BLaER1 (cell line): Measurements from ENCODE around the gene RECK.

Source experiments
- H3K27ac ChIP-seq: shearing (Covaris generic); formaldehyde crosslinking; 2 replicates; pipeline ENCODE4 v1.8.1; 2022
- H3K27me3 ChIP-seq: shearing (Covaris generic); formaldehyde crosslinking; 2 replicates; pipeline ENCODE4 v1.8.1; 2022
- H3K36me3 ChIP-seq: shearing (Covaris generic); formaldehyde crosslinking; 2 replicates; pipeline ENCODE4 v1.8.1; 2022
- H3K4me1 ChIP-seq: shearing (Covaris generic); formaldehyde crosslinking; 2 replicates; pipeline ENCODE4 v1.8.1; 2022
- H3K4me2 ChIP-seq: shearing (Covaris generic); formaldehyde crosslinking; 2 replicates; pipeline ENCODE4 v1.8.1; 2022
- H3K4me3 ChIP-seq: shearing (Covaris generic); formaldehyde crosslinking; 2 replicates; pipeline ENCODE4 v1.8.1; 2022
- H3K9ac ChIP-seq: shearing (Covaris generic); formaldehyde crosslinking; 2 replicates; pipeline ENCODE4 v1.8.1; 2022
- H3K9me3 ChIP-seq: shearing (Covaris generic); formaldehyde crosslinking; 2 replicates; pipeline ENCODE4 v1.8.1; 2022
- H4K20me1 ChIP-seq: shearing (Covaris generic); formaldehyde crosslinking; 2 replicates; pipeline ENCODE4 v1.8.1; 2022
- Cebpa-rat ChIP-seq: shearing (Covaris generic); IDR thresholded peaks from 2 replicates; pipeline ENCODE4 v1.8.1; 2022

Gene RECK

GRCh38 chr9:36101916-36102741 is 65.4 kb downstream of the RECK start:
- Histone ChIP-seq H3K27ac (no peak overlapping the region), H3K9me3 (no peaks in the 10 kb centered on the region), H3K4me2 (no peak overlapping the region), H3K4me3 (no peak overlapping the region), H3K9ac (no peak overlapping the region), H3K4me1 (no peaks in the 10 kb centered on the region), H3K27me3 (no peaks in the 10 kb centered on the region), H3K36me3 (peaks cover 6% of the 10 kb centered on the region), H4K20me1 (no peaks in the 10 kb centered on the region)
- no peak for TF ChIP-seq Cebpa-rat

DNA sequence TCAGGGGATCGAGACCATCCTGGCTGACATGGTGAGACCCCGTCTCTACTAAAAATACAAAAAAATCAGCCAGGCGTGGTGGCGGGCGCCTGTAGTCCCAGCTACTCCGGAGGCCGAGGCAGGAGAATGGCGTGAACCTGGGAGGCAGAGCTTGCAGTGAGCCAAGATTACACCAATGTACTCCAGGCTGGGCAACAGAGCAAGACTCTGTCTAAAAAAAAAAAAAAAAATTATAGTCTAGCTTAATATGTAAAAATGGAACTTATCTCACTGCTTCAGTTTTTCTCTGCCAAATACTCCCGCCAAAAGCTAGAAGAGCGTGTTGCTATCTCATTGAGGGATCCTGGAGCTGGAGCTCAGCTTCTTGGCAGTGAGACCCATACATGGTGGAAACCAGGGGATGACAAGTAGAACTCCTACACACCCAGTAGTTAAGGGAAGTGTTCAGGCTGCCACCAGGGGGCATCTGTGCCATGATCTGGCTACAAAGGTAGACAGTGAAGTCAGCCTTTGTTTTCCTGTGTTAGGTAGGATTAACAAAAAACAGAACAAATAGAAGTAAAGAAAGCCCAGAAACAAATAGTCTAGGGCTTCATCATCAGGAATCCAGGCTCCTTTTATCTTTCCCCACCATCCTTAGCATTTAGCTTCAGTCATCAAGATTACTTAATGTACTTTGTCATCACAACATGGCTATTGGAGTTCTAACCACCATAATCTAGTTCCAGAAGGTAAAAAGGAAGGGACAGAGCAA is 66.2 kb downstream of the RECK start:
- H3K27ac ChIP-seq: no peak overlapping the region
- peaks cover 11% of the 10 kb centered on the region for H3K36me3 ChIP-seq
- no peaks in the 10 kb centered on the region for H3K9me3 ChIP-seq
- H3K4me1 ChIP-seq: no peaks in the 10 kb centered on the region
- no peak overlapping the region for H3K9ac ChIP-seq
- no peak overlapping the region for H3K4me2 ChIP-seq
- H3K4me3 ChIP-seq: no peak overlapping the region
- no peaks in the 10 kb centered on the region for H4K20me1 ChIP-seq
- H3K27me3 ChIP-seq: no peaks in the 10 kb centered on the region
- TF ChIP-seq Cebpa-rat: no peak

- Histone ChIP-seq H3K36me3 (peaks cover 59% of the 10 kb centered on the region), H3K27me3 (no peaks in the 10 kb centered on the region), H3K27ac (no peak overlapping the region), H3K9ac (no peak overlapping the region), H3K4me2 (no peak overlapping the region), H4K20me1 (no peaks in the 10 kb centered on the region), H3K4me3 (no peak overlapping the region), H3K9me3 (no peaks in the 10 kb centered on the region), H3K4me1 (no peaks in the 10 kb centered on the region)
- no peak for TF ChIP-seq Cebpa-rat
Observed at GRCh38 chr9:36109071-36109470, 72.4 kb downstream of the RECK start.

DNA sequence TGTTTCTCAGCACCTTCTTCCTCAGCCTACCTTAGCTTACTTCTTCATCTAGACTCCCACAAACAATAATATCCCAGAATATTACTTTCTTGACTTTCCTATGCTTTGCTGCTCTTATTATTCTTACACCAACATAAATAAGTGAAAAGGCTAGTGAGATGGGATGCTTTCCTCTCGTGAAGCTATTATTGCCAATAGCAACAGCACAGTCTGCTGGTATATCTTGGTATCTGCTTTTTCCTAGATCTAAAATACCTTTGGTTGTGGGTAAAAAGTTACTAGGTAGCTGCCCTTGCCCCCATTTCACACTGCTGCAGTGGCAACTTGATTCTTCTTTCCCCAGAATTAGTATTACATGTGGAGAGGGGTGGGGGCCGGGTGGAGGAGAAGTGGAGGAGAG is 73.7 kb downstream of the RECK start:
- H3K4me1 ChIP-seq: no peaks in the 10 kb centered on the region
- H3K27ac ChIP-seq: no peak overlapping the region
- H4K20me1 ChIP-seq: no peaks in the 10 kb centered on the region
- no peaks in the 10 kb centered on the region for H3K9me3 ChIP-seq
- H3K9ac ChIP-seq: no peak overlapping the region
- no peak for TF ChIP-seq Cebpa-rat
- H3K36me3 ChIP-seq: peaks cover 55% of the 10 kb centered on the region
- H3K27me3 ChIP-seq: no peaks in the 10 kb centered on the region
- no peak overlapping the region for H3K4me3 ChIP-seq
- no peak overlapping the region for H3K4me2 ChIP-seq

DNA sequence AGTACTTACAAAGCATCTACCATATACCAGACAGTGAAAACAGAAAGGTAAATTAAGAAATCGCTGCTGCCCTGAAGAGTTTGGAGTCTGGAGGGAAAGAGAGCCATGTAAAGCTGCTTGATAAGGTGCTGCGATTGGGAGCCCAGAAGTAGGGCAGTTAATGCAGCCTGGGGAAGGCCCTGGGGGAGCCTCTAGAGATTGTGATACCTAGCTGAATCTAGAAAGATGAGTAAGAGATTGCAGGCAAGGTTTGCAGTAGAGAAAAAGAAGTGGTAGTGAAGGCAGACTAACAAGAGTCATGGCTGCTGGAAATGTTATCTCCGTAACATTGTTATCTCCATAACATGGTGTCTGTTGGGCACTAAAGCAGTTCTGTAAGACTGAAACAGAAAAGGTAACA is 75.8 kb downstream of the RECK start:
- Histone ChIP-seq H3K4me2 (no peak overlapping the region), H3K9ac (no peak overlapping the region), H3K27ac (no peak overlapping the region), H3K27me3 (no peaks in the 10 kb centered on the region), H4K20me1 (no peaks in the 10 kb centered on the region), H3K36me3 (peaks cover 63% of the 10 kb centered on the region), H3K4me3 (no peak overlapping the region), H3K9me3 (no peaks in the 10 kb centered on the region), H3K4me1 (no peaks in the 10 kb centered on the region)
- no peak for TF ChIP-seq Cebpa-rat

DNA sequence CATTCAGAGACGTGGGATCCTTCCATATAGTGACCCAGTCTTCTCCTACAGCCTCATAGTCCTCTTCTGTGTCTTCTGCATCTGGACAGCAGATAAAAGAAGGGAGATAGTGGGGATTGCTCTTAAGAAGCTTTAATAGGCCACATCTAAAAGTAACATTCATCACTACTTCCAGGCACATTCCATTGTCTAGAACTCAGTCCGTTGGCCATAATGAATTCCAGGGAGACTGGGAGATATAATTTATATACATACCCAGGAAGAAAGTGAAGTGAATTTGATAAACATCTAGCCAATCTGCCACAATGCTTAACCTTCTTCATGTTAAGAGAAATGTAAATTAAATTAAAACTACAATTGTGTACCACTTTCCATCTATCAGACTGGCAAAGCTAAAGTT is 77.3 kb downstream of the RECK start:
- Histone ChIP-seq H3K36me3 (peaks cover 64% of the 10 kb centered on the region), H4K20me1 (no peaks in the 10 kb centered on the region), H3K4me1 (no peaks in the 10 kb centered on the region), H3K9ac (no peak overlapping the region), H3K27ac (no peak overlapping the region), H3K27me3 (no peaks in the 10 kb centered on the region), H3K4me2 (no peak overlapping the region), H3K4me3 (no peak overlapping the region), H3K9me3 (no peaks in the 10 kb centered on the region)
- TF ChIP-seq Cebpa-rat: no peak

GRCh38 chr9:36116593-36116992 is 79.9 kb downstream of the RECK start:
- Histone ChIP-seq H3K4me2 (no peak overlapping the region), H3K9ac (no peak overlapping the region), H3K9me3 (no peaks in the 10 kb centered on the region), H3K27me3 (no peaks in the 10 kb centered on the region), H3K27ac (no peak overlapping the region), H4K20me1 (no peaks in the 10 kb centered on the region), H3K4me3 (no peak overlapping the region), H3K4me1 (no peaks in the 10 kb centered on the region), H3K36me3 (peaks cover 51% of the 10 kb centered on the region)
- no peak for TF ChIP-seq Cebpa-rat

GRCh38 chr9:36118201-36118600 is 81.5 kb downstream of the RECK start:
- no peaks in the 10 kb centered on the region for H3K27me3 ChIP-seq
- no peaks in the 10 kb centered on the region for H3K9me3 ChIP-seq
- no peak overlapping the region for H3K4me3 ChIP-seq
- peaks cover 54% of the 10 kb centered on the region for H3K36me3 ChIP-seq
- H3K4me2 ChIP-seq: no peak overlapping the region
- no peak for TF ChIP-seq Cebpa-rat
- no peaks in the 10 kb centered on the region for H4K20me1 ChIP-seq
- H3K9ac ChIP-seq: no peak overlapping the region
- H3K4me1 ChIP-seq: no peaks in the 10 kb centered on the region
- no peak overlapping the region for H3K27ac ChIP-seq

DNA sequence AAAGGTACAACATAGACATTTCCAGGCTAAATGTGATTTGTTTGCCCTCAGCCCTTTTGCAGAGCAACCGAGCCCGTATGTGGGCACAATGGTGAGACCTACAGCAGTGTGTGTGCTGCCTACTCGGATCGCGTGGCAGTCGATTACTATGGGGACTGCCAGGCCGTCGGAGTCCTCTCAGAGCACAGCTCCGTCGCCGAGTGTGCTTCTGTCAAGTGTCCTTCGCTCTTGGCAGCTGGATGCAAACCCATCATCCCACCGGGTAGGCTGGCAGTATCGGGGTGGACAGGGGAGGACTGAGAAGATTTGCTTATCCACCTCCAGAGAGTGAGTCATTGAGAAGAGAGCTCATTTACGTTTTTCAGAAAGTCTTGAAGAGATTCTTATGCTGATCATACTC is 82.0 kb downstream of the RECK start:
- TF ChIP-seq Cebpa-rat: no peak
- no peak overlapping the region for H3K27ac ChIP-seq
- H3K4me1 ChIP-seq: no peaks in the 10 kb centered on the region
- H3K4me2 ChIP-seq: no peak overlapping the region
- H4K20me1 ChIP-seq: no peaks in the 10 kb centered on the region
- no peak overlapping the region for H3K4me3 ChIP-seq
- H3K9me3 ChIP-seq: no peaks in the 10 kb centered on the region
- H3K36me3 ChIP-seq: peaks cover 57% of the 10 kb centered on the region
- no peak overlapping the region for H3K9ac ChIP-seq
- no peaks in the 10 kb centered on the region for H3K27me3 ChIP-seq

DNA sequence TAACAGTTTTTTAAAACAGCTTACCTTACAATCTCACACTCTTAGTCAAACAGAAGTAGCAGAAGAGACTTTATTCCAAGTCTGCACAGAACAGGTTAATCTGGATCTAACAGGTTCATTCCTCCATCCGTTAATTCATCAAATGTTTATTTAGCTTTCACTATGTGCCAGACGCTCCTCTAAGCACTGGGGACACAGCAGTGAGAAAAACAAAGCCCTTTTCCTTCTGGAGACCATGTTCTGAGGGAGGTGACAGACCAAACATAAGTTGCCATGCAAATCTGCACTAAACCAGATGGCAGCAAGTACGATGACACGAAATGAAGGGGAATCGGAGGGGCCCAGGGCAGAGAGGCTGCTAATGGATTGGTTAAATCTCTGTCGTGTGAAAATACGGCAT is 82.8 kb downstream of the RECK start:
- Histone ChIP-seq H3K4me1 (no peaks in the 10 kb centered on the region), H3K27me3 (no peaks in the 10 kb centered on the region), H3K4me3 (no peak overlapping the region), H3K36me3 (peaks cover 57% of the 10 kb centered on the region), H3K9ac (no peak overlapping the region), H3K4me2 (no peak overlapping the region), H3K27ac (no peak overlapping the region), H4K20me1 (no peaks in the 10 kb centered on the region), H3K9me3 (no peaks in the 10 kb centered on the region)
- no peak for TF ChIP-seq Cebpa-rat
